HG03378 (cell line): ENCODE measurements around the gene PDE4DIP.
A peak's percentile ranks its signal among the peaks of the same experiment; 100 is the strongest.
"Not testable (repeated sequence)": the region's sequence is repeated elsewhere in the genome, so short reads cannot be mapped to it uniquely, and the experiment has no call there.

ENCODE experiments used
- ATAC-seq: cut with Tn5 transposase; IDR thresholded peaks from one replicate; pipeline ENCODE4 v1.9.1; 2021; ENCODE audit warnings: mild to moderate bottlenecking, moderate library complexity; ENCODE audit not compliant: unreplicated experiment

The PDE4DIP gene

GRCh38 chr1:148967580-148967979 is 123.4 kb downstream of the PDE4DIP start:
- not testable (repeated sequence) for ATAC-seq

GRCh38 chr1:148968682-148969081 is 124.5 kb downstream of the PDE4DIP start:
- ATAC-seq = not testable (repeated sequence)

- ATAC-seq = not testable (repeated sequence)
These were observed 124.9 kb downstream of the PDE4DIP start for GRCh38 chr1:148969126-148969525.

GRCh38 chr1:148975453-148975852 is 131.2 kb downstream of the PDE4DIP start:
- ATAC-seq = peak; percentile 37

- ATAC-seq = peak; percentile 76
These were observed 131.8 kb downstream of the PDE4DIP start for GRCh38 chr1:148975866-148976537.

- ATAC-seq = not testable (repeated sequence)
These were observed 133.6 kb downstream of the PDE4DIP start for GRCh38 chr1:148977785-148978184.

- not testable (repeated sequence) for ATAC-seq
These were observed 145.2 kb downstream of the PDE4DIP start for GRCh38 chr1:148989378-148989777.

GRCh38 chr1:148990233-148990788 is 146.1 kb downstream of the PDE4DIP start:
- ATAC-seq = not testable (repeated sequence)

GRCh38 chr1:148991818-148992217 is 147.6 kb downstream of the PDE4DIP start:
- not testable (repeated sequence) for ATAC-seq

GRCh38 chr1:148992364-148992763 is 148.1 kb downstream of the PDE4DIP start:
- not testable (repeated sequence) for ATAC-seq

- ATAC-seq = not testable (repeated sequence)
These were observed 152.4 kb downstream of the PDE4DIP start for GRCh38 chr1:148996449-148997224.

- ATAC-seq = not testable (repeated sequence)
These were observed 153.2 kb downstream of the PDE4DIP start for GRCh38 chr1:148997405-148997804.

GRCh38 chr1:149002664-149003063 is 158.4 kb downstream of the PDE4DIP start:
- not testable (repeated sequence) for ATAC-seq

- ATAC-seq = not testable (repeated sequence)
These were observed 164.1 kb downstream of the PDE4DIP start for GRCh38 chr1:149008326-149008725.

GRCh38 chr1:149008769-149009168 is 164.5 kb downstream of the PDE4DIP start:
- not testable (repeated sequence) for ATAC-seq

GRCh38 chr1:149009761-149010160 is 165.5 kb downstream of the PDE4DIP start:
- ATAC-seq = not testable (repeated sequence)

- ATAC-seq = not testable (repeated sequence)
These were observed 168.4 kb downstream of the PDE4DIP start for GRCh38 chr1:149012599-149012998.

- ATAC-seq = not testable (repeated sequence)
These were observed 169.3 kb downstream of the PDE4DIP start for GRCh38 chr1:149013513-149013912.

GRCh38 chr1:149015522-149015921 is 171.3 kb downstream of the PDE4DIP start:
- ATAC-seq = not testable (repeated sequence)

GRCh38 chr1:149016626-149017025 is 172.4 kb downstream of the PDE4DIP start:
- ATAC-seq = not testable (repeated sequence)

GRCh38 chr1:149018577-149018976 is 174.3 kb downstream of the PDE4DIP start:
- not testable (repeated sequence) for ATAC-seq

GRCh38 chr1:149024327-149024726 is 180.1 kb downstream of the PDE4DIP start:
- ATAC-seq = not testable (repeated sequence)
